Keratinocyte (primary cell): ENCODE data around the gene DSCAML1. TPM values are rescaled to one million over a fixed set of nuclear protein-coding genes. Genes with fewer than 3 reads are reported as not detected.

Source experiments
- DNase-seq: peaks from one replicate; pipeline ENCODE4 v3.0.0-alpha.2; 2011; ENCODE audit warnings: low read depth, missing footprints, low spot score
- FAIRE-seq: peaks from 2 replicates; lab custom pipeline; 2011; peaks lifted over from hg19 to GRCh38; lab: Jason Lieb, UNC
- H2AFZ ChIP-seq: 2 replicates; pipeline ENCODE4 v1.6.0; 2012; ENCODE audit warnings: low read length, control low read depth, inconsistent platforms; ENCODE audit not compliant: control insufficient read depth
- H3K27ac ChIP-seq: 2 replicates; pipeline ENCODE4 v1.5.1; 2011; ENCODE audit warnings: low read length; ENCODE audit not compliant: control insufficient read depth, insufficient read depth
- H3K27me3 ChIP-seq: 3 replicates; pipeline ENCODE4 v1.6.0; 2011; ENCODE audit warnings: low read length; ENCODE audit not compliant: control insufficient read depth, insufficient read depth; ENCODE audit errors: extremely low read depth
- H3K36me3 ChIP-seq, 2 experiments: 2 replicates in 1 of 2; 3 replicates in 1 of 2; pipeline ENCODE4 v1.5.1; 2011; ENCODE audit warnings: low read length in 2 of 2, mild to moderate bottlenecking in 1 of 2; ENCODE audit not compliant: control insufficient read depth in 2 of 2, insufficient read depth in 2 of 2; ENCODE audit errors: extremely low read depth in 1 of 2
- H3K4me1 ChIP-seq: 3 replicates; pipeline ENCODE4 v1.5.1; 2011; ENCODE audit warnings: low read length; ENCODE audit not compliant: control insufficient read depth, insufficient read depth; ENCODE audit errors: extremely low read depth
- H3K4me2 ChIP-seq: 3 replicates; pipeline ENCODE4 v1.6.0; 2011; ENCODE audit warnings: low read depth, low read length; ENCODE audit not compliant: control insufficient read depth, insufficient read depth; ENCODE audit errors: extremely low read depth
- H3K4me3 ChIP-seq, 3 experiments: fragments of 200-600 bp in 1 of 3; sonication (generic) in 1 of 3; 2 replicates in 2 of 3; 3 replicates in 1 of 3; pipeline ENCODE4 v1.5.1; 2011 to 2016; ENCODE audit warnings: low read length in 3 of 3, mild to moderate bottlenecking in 3 of 3, control low read depth in 2 of 3, inconsistent platforms in 1 of 3, low read depth in 1 of 3, mixed read lengths in 1 of 3, mixed run types in 1 of 3, moderate library complexity in 1 of 3; ENCODE audit not compliant: control insufficient read depth in 2 of 3, insufficient read depth in 2 of 3; ENCODE audit errors: extremely low read depth in 1 of 3
- H3K79me2 ChIP-seq: 2 replicates; pipeline ENCODE4 v1.6.0; 2012; ENCODE audit warnings: low read length; ENCODE audit not compliant: control insufficient read depth, insufficient read depth
- H3K9ac ChIP-seq: 3 replicates; pipeline ENCODE4 v1.6.0; 2011; ENCODE audit warnings: low read length; ENCODE audit not compliant: control insufficient read depth, insufficient read depth; ENCODE audit errors: extremely low read depth
- H3K9me1 ChIP-seq: 3 replicates; pipeline ENCODE4 v1.6.0; 2011; ENCODE audit warnings: low read length; ENCODE audit not compliant: control insufficient read depth, insufficient read depth; ENCODE audit errors: extremely low read depth
- H3K9me3 ChIP-seq: 2 replicates; pipeline ENCODE4 v1.5.1; 2012; ENCODE audit warnings: low read depth, low read length; ENCODE audit not compliant: control insufficient read depth
- H4K20me1 ChIP-seq: 3 replicates; pipeline ENCODE4 v1.6.0; 2011; ENCODE audit warnings: low read length; ENCODE audit not compliant: control insufficient read depth, insufficient read depth; ENCODE audit errors: extremely low read depth
- EZH2 ChIP-seq: IDR thresholded peaks from one replicate; pipeline ENCODE4 v1.6.1; 2012; ENCODE audit warnings: inconsistent platforms, mild to moderate bottlenecking, low read length, moderate library complexity
- dilution Hi-C: fragments of 300-500 bp; cut with MboI; formaldehyde crosslinking; loops from one replicate; pipeline ENCODE4 v1.7.0; 2020; ENCODE audit warnings: low sequenced_read_pairs; ENCODE audit not compliant: extremely low pct_ligation_motif_present
- polyA plus RNA-seq, 5 experiments: library from polyadenylated mRNA; depleted of rRNA in 3 of 5; stranded (reverse) in 3 of 5; stranded (forward) in 1 of 5; unstranded in 1 of 5; fragments of >200 nt; gene quantifications; 1 replicate in 1 of 5; 2 replicates in 3 of 5; 3 replicates in 1 of 5; pipeline versions ENCODE4 v1.2.1 to v1.2.3, GENCODE V29; 2011 to 2012; ENCODE audit warnings: missing spikeins in 2 of 5, low read depth in 1 of 5, low replicate concordance in 1 of 5
- TF ChIP-seq, protein P1 (sequence below), 3 experiments: IDR thresholded peaks in 1 of 3; conservative IDR thresholded peaks in 1 of 3; optimal IDR thresholded peaks in 1 of 3; 2 replicates in 2 of 3; 3 replicates in 1 of 3; pipeline versions ENCODE3 to v1.5.1; 2011; ENCODE audit warnings: low read length in 3 of 3, mild to moderate bottlenecking in 3 of 3, moderate library complexity in 2 of 3, control low read depth in 1 of 3, inconsistent platforms in 1 of 3; ENCODE audit not compliant: insufficient read depth in 2 of 3; ENCODE audit errors: extremely low read depth in 1 of 3

DSCAML1 gene
- polyA plus RNA-seq, 1 donor (not counting 4 experiments of a cell fraction or from before 2014, with no cell fraction given), result not detected

DNA sequence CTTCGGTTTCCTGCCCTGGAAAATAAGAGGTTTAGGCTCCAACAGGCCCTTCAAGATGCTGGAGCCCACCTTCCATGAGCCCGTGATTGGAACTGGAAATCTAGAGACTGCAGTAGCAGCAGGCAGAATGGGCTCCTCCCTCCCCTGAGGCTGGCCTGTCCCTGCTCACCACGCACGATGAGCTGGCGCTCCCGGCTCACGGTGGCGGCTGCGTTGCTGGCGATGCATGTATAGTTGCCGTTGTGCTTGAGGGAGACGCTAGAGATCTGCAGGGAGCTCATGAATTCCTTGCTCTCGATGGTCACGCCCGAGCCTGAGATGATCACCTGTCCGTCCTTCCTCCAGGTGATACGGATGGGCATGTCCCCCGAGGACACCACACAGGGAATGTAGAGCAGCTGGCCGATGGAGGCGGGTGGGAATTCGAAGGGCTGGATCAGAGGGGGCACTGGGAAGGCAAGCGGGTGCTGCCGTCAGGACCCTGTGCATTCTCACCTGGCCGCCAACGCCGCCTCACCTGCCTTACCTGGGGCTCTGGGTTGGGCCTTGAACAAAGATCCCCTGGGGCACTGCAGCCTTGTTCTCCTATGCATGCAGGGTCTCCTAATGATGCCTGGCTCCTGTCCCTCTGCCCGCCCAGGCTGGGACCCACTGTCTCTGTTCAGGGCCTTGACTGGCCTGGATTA is 291.6 kb downstream of the DSCAML1 start:
- no peaks in the 10 kb centered on the region for H3K79me2 ChIP-seq
- no peaks in the 10 kb centered on the region for H3K4me1 ChIP-seq
- FAIRE-seq (no peak), DNase-seq (no peak)
- H3K4me3 ChIP-seq, result no peak overlapping the region
- no peak overlapping the region for H3K27ac ChIP-seq
- no peak overlapping the region for H2AFZ ChIP-seq
- H3K4me2 ChIP-seq, result no peak overlapping the region
- peaks cover 29% of the 10 kb centered on the region for H3K27me3 ChIP-seq
- no peak overlapping the region for H3K9ac ChIP-seq
- no peaks in the 10 kb centered on the region for H4K20me1 ChIP-seq
- no peaks in the 10 kb centered on the region for H3K9me3 ChIP-seq
- H3K9me1 ChIP-seq, result no peaks in the 10 kb centered on the region
- TF ChIP-seq EZH2, result no peak
- TF ChIP-seq, protein P1, sequence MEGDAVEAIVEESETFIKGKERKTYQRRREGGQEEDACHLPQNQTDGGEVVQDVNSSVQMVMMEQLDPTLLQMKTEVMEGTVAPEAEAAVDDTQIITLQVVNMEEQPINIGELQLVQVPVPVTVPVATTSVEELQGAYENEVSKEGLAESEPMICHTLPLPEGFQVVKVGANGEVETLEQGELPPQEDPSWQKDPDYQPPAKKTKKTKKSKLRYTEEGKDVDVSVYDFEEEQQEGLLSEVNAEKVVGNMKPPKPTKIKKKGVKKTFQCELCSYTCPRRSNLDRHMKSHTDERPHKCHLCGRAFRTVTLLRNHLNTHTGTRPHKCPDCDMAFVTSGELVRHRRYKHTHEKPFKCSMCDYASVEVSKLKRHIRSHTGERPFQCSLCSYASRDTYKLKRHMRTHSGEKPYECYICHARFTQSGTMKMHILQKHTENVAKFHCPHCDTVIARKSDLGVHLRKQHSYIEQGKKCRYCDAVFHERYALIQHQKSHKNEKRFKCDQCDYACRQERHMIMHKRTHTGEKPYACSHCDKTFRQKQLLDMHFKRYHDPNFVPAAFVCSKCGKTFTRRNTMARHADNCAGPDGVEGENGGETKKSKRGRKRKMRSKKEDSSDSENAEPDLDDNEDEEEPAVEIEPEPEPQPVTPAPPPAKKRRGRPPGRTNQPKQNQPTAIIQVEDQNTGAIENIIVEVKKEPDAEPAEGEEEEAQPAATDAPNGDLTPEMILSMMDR (optimal IDR thresholded peaks at IDR 0.05 in 1 of 3, IDR thresholded peaks at IDR 0.05 in 1 of 3, conservative IDR thresholded peaks at IDR 0.05 in 1 of 3; ENCODE audit: extremely low read depth in 1 of 3, insufficient read depth in 2 of 3, low read length in 3 of 3), result no peak
- dilution Hi-C loops, result no loop called here
- no peaks in the 10 kb centered on the region for H3K36me3 ChIP-seq

DNA sequence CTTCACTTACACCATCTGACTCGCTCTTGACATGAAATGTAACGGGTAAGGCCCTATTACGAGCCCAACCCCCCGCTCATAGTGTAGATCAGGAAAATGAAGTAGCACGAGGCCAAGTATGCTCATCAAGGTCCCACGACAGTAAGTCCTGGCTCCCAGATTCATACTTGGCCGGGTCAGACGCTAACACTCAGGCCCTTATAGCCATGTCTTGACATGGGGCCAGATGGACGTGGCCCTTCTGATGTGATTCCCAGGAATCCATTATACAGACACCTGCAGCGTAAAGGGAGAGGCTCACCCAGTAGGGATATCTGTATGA is 294.3 kb downstream of the DSCAML1 start:
- dilution Hi-C loops, result no loop called here
- Histone ChIP-seq H3K4me2 (no peak overlapping the region), H3K9me1 (no peaks in the 10 kb centered on the region), H3K27ac (no peak overlapping the region), H4K20me1 (peaks cover 2% of the 10 kb centered on the region), H3K36me3 (no peaks in the 10 kb centered on the region), H3K9me3 (no peaks in the 10 kb centered on the region), H3K9ac (no peak overlapping the region), H3K4me1 (no peaks in the 10 kb centered on the region), H3K27me3 (peaks cover 24% of the 10 kb centered on the region), H3K4me3 (no peak overlapping the region), H2AFZ (no peak overlapping the region), H3K79me2 (no peaks in the 10 kb centered on the region)
- no peak for FAIRE-seq
- TF ChIP-seq, protein P1 (optimal IDR thresholded peaks at IDR 0.05 in 1 of 3, IDR thresholded peaks at IDR 0.05 in 1 of 3, conservative IDR thresholded peaks at IDR 0.05 in 1 of 3; ENCODE audit: extremely low read depth in 1 of 3, insufficient read depth in 2 of 3, low read length in 3 of 3), result no peak
- TF ChIP-seq EZH2, result no peak
- no peak for DNase-seq
